ENCODE measurements around the gene GDF7. TPM values are rescaled to one million over a fixed set of nuclear protein-coding genes. Genes with fewer than 3 reads are reported as not detected.
"Not testable (repeated sequence)": the region's sequence is repeated elsewhere in the genome, so short reads cannot be mapped to it uniquely, and the experiment has no call there.

GDF7 gene
- total RNA-seq, 1 donor from 2014 or later, result 0.46 TPM

- intact Hi-C loops (cut with DNase I); ATAC-seq; DNase-seq (ENCODE audit: missing footprints): not testable (repeated sequence)
Measured at GRCh38 chr2:20713585-20713984, 46.6 kb downstream of the GDF7 start.

GRCh38 chr2:20714412-20714811, 47.5 kb downstream of the GDF7 start:
- DNase-seq (ENCODE audit: missing footprints); ATAC-seq; intact Hi-C loops (cut with DNase I): not testable (repeated sequence)

GRCh38 chr2:20716164-20716563, 49.2 kb downstream of the GDF7 start:
- intact Hi-C loops (cut with DNase I); DNase-seq (ENCODE audit: missing footprints); ATAC-seq: not testable (repeated sequence)

GRCh38 chr2:20717641-20718040, 50.7 kb downstream of the GDF7 start:
- intact Hi-C loops (cut with DNase I), result no loop called here
- ATAC-seq (no peak), DNase-seq (ENCODE audit: missing footprints) (no peak)

DNA sequence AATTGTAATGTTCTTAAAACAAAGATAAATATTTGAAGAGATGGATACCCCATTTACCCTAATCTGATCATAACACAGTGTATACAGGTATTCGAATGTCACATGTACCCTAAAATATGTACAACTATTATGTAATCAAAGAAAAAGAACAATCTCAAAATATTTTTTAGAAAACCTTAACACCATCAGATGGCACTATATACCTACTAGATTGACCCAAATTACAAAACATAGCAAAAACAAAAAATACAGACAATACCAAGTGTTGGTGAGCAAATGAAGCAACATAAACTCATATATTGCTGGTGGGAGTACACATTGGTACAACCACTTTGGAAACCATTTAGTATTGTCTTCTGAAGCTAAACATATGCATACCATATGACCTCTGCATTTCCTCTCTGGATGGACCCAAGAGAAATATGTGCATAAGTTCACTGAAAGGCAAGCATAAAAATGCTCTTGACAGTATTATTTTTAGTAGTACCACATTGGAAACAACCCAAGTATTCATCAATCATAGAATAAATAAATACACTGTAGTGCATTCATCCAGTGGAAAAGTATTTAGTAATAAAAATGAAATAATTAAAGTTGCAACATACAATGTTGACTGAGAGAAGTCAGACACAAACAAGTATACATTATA, 55.8 kb downstream of the GDF7 start:
- ATAC-seq (no peak), DNase-seq (ENCODE audit: missing footprints) (no peak)
- intact Hi-C loops (cut with DNase I), result no loop called here

GRCh38 chr2:20723543-20723942, 56.6 kb downstream of the GDF7 start:
- no peak for ATAC-seq
- intact Hi-C loops (cut with DNase I), result no loop called here
- no peak for DNase-seq (ENCODE audit: missing footprints)

- intact Hi-C loops (cut with DNase I), result no loop called here
- DNase-seq (ENCODE audit: missing footprints) (no peak), ATAC-seq (no peak)
Measured at GRCh38 chr2:20724500-20725053, 57.6 kb downstream of the GDF7 start.

DNA sequence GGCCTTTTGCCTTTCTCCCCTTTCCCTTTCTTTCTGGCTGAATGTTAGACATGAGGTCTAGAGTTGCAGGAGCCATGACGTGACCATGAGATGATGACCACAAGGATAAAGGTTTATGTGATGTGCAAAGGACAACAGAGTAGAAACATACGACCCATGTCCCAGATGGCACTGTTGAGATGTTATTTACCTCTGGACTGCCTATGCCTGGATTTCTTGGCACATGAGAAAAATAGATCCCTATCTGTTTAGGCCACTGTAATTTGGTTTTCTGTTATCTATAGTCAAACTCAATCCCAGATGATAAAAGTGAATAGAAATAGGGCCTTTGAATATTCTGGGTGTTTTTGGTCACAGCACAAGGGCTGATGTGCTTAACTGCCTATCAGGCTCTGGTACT, 58.8 kb downstream of the GDF7 start:
- ATAC-seq (no peak), DNase-seq (ENCODE audit: missing footprints) (no peak)
- intact Hi-C loops (cut with DNase I), result no loop called here

- no peak for DNase-seq (ENCODE audit: missing footprints)
- intact Hi-C loops (cut with DNase I), result no loop called here
- no peak for ATAC-seq
Measured at GRCh38 chr2:20726913-20727312, 60.0 kb downstream of the GDF7 start.

- DNase-seq (ENCODE audit: missing footprints), result no peak
- ATAC-seq, result no peak
Measured at GRCh38 chr2:20728114-20728758, 61.3 kb downstream of the GDF7 start.

More at GRCh38 chr2:20728114-20728758, 61.3 kb downstream of the GDF7 start:
- intact Hi-C loops (cut with DNase I), result no loop called here

Other genes with a start within 250 kb of the GDF7 start
- 208 TPM for gene RHOB, start 220.1 kb upstream of the GDF7 start, total RNA-seq
- gene HS1BP3, start 16.0 kb upstream of the GDF7 start, total RNA-seq, result 20.1 TPM
- gene LDAH, start 156.0 kb downstream of the GDF7 start, total RNA-seq, result 5.8 TPM

Measured in Right ventricle myocardium inferior (tissue), 1 donor.